HCT116 (cell line): Measurements from ENCODE around the gene WWOX.

Experiments
- ATF3 ChIP-seq: IDR thresholded peaks from 2 replicates; pipeline ENCODE4 v1.6.1; 2012
- CTCF ChIP-seq, 3 experiments: fragments of 200-600 bp in 1 of 3; sonication (generic) in 1 of 3; IDR thresholded peaks in 2 of 3; conservative IDR thresholded peaks in 1 of 3; 2 replicates each; pipeline ENCODE4 v1.5.1; 2012 to 2017; ENCODE audit warnings: low read depth in 2 of 3, low read length in 2 of 3, antibody characterized with exemption in 1 of 3, borderline replicate concordance in 1 of 3, control low read depth in 1 of 3, mild to moderate bottlenecking in 1 of 3, mixed read lengths in 1 of 3, mixed run types in 1 of 3, moderate library complexity in 1 of 3; ENCODE audit not compliant: insufficient read depth in 1 of 3
- EZH2phosphoT487 ChIP-seq: fragments of 200-600 bp; IDR thresholded peaks from 2 replicates; pipeline ENCODE4 v1.6.1; 2018; ENCODE audit warnings: antibody characterized with exemption, borderline replicate concordance
- JUND ChIP-seq: IDR thresholded peaks from 2 replicates; pipeline ENCODE4 v1.6.1; 2012
- MAX ChIP-seq: IDR thresholded peaks from 2 replicates; pipeline ENCODE4 v1.6.1; 2012
- POLR2A ChIP-seq: IDR thresholded peaks from 2 replicates; pipeline ENCODE4 v1.7.0; 2011; ENCODE audit warnings: borderline replicate concordance; ENCODE audit not compliant: insufficient read depth, insufficient read length; ENCODE audit errors: extremely low read depth
- POLR2AphosphoS5 ChIP-seq: IDR thresholded peaks from 2 replicates; pipeline ENCODE4 v1.6.1; 2011; ENCODE audit warnings: mild to moderate bottlenecking, low read depth, low read length, moderate library complexity
- REST ChIP-seq: IDR thresholded peaks from 2 replicates; pipeline ENCODE4 v1.6.1; 2012; ENCODE audit warnings: low read depth
- SIN3A ChIP-seq: IDR thresholded peaks from 2 replicates; pipeline ENCODE4 v1.6.1; 2012; ENCODE audit warnings: low read depth
- SP1 ChIP-seq: IDR thresholded peaks from 2 replicates; pipeline ENCODE4 v1.6.1; 2012; ENCODE audit warnings: low read depth
- TCF7L2 ChIP-seq: IDR thresholded peaks from 2 replicates; pipeline ENCODE4 v1.7.0; 2011; ENCODE audit warnings: borderline replicate concordance, inconsistent platforms; ENCODE audit not compliant: insufficient read depth, insufficient read length; ENCODE audit errors: extremely low read depth
- YY1 ChIP-seq: IDR thresholded peaks from 2 replicates; pipeline ENCODE4 v1.6.1; 2011; ENCODE audit warnings: low read length, low read depth, moderate library complexity, mild to moderate bottlenecking; ENCODE audit not compliant: insufficient replicate concordance; ENCODE audit errors: extremely low read depth
- ZFX ChIP-seq: fragments of 450-650 bp; IDR thresholded peaks from 2 replicates; pipeline ENCODE4 v1.6.1; 2017

GRCh38 chr16:78817200-78817739 lies 717.8 kb downstream of the WWOX start:
- TF ChIP-seq TCF7L2, result no peak
- TF ChIP-seq CTCF (IDR thresholded peaks at IDR 0.05 in 2 of 3, conservative IDR thresholded peaks at IDR 0.05 in 1 of 3; ENCODE audit: borderline replicate concordance in 1 of 3, insufficient read depth in 1 of 3, low read depth in 2 of 3, low read length in 2 of 3), result no peak
- TF ChIP-seq SP1, result no peak
- TF ChIP-seq ATF3, result no peak
- TF ChIP-seq JUND, result no peak
- TF ChIP-seq POLR2A, result no peak
- TF ChIP-seq POLR2AphosphoS5, result no peak
- TF ChIP-seq SIN3A, result no peak
- TF ChIP-seq EZH2phosphoT487, result no peak
- TF ChIP-seq ZFX, result no peak
- TF ChIP-seq REST, result no peak
- TF ChIP-seq MAX, result no peak
- TF ChIP-seq YY1, result no peak
